HG03045 (cell line): Measurements from ENCODE around the gene NACC2.

Source experiments
- ATAC-seq: cut with Tn5 transposase; IDR thresholded peaks from one replicate; pipeline ENCODE4 v1.9.1; 2021; ENCODE audit warnings: mild to moderate bottlenecking, moderate library complexity; ENCODE audit not compliant: unreplicated experiment

NACC2 gene

GRCh38 chr9:135984072-135984710, 110.9 kb downstream of the NACC2 start:
- ATAC-seq = no peak

DNA sequence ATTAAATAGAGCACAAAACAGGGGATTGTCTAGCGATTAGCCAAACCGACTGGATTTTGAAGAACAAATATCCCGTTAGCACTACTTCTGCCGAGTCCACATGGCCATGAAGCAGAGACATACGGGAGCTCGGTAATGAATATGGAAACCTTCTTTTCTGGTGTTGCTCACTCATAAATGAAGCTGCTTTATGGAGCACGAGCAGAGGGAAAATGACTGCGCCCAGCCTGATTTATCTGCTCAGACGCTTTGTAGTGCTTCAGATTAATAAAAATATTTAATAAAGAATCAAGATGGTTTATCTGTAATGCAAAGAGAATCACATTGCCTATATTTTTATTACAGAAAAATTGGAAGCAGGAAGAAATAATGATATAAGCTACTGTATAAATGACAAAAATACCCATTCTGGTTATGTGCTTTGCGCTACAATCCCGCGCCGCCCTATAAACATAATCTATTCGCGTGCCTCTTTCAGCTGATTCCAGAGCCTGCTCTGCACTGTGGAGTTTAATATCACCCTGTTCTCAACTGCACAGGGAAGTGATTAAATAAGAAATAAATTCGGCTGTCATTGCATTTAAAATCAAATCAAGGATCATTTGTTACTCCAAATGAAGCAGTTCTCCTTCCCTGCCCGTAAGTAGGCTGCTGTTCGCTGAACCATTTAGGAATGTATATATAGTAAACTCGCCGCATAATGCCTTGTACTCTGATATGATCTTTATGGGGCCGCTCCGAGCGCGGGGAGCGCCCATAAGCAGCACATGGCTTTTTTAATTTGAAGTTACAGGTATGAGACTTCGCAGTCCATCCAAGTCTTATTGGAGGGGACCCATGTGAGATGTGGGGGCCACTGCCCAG, 111.6 kb downstream of the NACC2 start:
- no peak for ATAC-seq

DNA sequence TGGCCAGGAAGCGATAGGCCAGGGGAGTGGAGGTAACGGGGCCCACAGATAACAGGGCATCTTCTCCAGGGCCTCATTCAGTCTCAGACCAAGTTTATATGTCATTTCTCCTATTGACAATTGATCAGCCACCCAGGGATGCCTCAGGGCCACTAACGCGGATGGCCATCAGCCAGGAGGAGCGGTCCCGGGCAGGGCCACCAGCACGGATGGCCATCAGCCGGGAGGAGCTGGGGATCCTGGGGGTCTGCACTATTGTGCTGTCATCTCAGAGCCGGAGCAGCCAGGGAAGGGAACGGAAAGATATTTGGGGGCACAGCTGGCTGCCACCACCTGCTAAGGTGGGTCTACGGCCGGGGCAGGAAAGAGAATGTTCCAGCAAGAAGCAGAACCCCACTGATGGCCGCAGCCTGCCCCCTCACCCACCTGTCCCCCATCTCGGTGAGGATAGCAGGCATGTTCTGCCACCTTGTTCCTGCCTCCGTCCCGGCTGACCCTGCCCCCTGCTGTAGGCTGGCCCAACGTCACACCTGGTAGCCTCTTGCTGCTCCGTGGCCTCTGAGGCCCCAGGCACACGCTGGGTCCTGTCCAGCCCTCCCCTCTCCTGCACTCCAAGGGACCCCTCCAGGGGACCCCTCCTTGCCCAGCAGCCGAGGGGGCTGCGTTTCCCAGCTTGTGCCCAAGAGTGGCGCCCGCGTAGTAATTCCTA, 112.4 kb downstream of the NACC2 start:
- no peak for ATAC-seq

DNA sequence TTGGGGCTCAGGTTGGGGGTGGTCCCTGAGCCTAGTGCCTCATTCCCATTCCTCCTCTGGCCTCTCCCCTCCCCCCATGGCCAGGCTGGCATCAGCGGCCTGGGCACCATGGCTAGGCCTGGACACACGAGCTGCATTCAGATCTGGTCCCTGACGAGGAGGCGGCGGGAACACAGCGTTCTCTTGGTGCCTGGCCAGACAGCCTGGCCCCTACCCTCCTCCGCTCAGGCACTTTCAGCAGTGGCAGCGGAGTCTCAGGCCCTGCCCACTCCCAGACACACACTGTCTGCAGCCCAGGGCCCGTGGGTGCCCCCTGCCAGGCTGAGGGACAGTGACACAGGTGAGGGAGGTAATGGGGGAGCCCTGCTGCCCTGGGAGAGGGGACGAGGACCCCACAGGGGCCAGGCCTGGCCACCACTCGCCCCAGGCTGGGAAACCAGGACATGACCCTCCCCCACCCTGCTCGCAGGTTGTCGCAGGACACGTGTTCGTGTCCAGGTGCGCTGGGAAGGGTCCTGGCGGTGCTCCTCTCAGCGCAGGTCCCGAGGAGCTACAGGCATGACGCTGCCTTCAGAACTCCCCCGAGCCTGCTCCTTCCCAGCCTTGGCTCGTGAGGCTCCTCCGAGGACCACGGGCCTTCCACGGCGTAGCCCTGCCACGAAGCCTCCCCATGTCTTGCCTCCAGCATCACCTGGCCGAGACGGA, 114.0 kb downstream of the NACC2 start:
- no peak for ATAC-seq

GRCh38 chr9:135979547-135980166, 115.4 kb downstream of the NACC2 start:
- no peak for ATAC-seq

DNA sequence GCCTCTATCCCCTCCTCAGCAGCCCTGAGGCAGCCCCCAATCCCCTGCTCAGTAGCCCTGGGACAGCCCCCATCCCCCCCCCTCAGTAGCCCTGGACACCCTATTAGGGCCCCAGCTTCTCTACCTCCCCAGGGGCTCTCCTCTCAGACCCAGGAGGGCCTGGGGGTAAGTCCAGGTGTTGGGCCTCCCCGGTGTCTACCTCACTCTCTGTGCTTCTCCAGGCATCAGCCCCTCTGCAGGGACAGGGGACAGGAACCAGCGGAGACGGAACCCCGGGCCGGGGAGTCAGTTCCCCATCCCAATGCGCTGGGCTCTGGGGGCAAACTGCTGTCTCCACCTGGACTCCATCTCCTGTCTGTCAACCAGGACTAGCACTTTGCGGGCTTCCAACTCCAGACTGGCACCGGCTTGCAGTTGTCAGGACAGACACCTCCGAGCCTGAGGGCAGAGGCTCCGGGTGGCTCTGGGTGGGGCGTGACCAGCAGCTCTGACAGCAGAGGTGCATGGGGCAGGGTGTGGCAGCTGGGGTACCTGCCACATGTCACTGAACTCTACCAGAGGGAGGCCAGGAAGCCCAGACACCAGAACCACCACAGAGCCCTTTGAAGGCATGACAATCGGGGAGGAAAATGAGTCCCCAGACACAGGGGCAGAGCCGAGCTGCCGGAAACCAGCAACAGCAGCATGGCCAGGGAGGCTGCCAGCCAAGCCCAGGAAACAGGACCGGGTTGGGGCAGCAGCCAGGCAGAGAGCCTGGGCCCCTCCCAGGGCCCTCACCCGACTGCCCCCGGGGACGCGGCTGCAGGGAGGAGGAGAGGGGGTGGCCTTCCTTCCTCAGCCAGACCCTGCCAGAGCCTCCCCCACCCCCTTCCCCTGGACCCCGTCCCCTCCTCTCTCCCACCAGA, 116.2 kb downstream of the NACC2 start:
- ATAC-seq = no peak

- no peak for ATAC-seq
Measured at GRCh38 chr9:135976944-135977343, 118.1 kb downstream of the NACC2 start.

GRCh38 chr9:135976531-135976930, 118.6 kb downstream of the NACC2 start:
- ATAC-seq = no peak

GRCh38 chr9:135975834-135976233, 119.3 kb downstream of the NACC2 start:
- ATAC-seq = no peak

DNA sequence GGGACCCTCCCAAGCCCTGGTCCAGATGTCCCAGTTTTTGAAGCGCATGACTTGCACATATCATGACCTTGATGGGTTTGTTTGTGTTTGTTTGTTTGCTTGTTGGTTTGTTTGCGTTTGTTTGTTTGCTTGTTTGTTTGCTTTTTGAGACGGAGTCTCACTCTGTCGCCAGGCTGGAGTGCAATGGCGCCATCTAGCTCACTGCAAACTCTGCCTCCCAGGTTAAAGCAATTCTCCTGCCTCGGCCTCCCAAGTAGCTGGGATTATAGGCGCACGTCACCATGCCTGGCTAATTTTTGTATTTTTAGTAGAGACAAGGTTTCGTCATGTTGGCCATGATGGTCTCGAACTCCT, 120.9 kb downstream of the NACC2 start:
- no peak for ATAC-seq

DNA sequence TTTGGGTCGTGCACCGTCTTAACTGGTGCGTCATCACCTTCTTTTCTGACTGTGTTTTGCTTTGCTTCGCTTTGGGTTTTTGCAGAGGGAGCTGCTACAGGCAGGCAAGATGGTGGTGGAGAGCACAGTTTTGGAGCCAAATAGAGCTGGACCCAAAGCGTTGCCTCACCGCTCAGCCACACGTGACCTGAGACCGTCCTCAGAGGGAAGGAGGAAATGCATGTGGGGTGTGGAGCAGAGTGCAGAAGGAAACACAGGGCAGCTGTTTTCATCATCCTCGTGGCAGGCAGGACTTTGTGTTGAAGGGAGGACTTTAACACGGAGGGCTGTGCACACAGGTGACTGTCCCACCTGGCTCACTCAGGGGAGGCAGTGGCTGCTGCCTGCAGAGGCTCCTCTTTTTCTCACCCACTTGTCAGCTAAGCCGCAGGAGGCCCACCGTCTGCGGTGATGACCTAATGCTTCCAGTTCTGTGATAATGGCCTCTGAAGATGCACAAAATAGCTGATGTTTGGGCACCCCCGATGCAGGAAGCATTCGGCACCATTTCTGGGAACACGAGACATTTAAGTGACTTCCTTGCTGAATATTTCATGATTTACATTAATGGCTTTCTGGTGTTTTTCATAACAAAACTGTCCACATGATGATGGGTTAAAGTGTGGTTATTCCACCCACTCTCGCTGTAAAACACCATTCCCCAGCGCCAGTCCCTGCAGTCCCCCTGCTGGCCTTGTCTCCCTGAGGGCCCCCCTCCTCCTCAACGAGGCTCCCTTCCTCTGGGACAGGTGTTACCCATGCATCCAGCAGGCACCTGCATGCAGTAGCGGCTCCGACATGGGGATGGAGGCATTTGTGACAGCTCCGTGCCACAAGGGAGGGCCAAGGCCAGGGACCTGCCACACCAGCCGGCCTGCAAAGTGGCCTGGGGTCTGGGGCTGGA, 121.5 kb downstream of the NACC2 start:
- ATAC-seq = no peak

GRCh38 chr9:135971892-135972291, 123.2 kb downstream of the NACC2 start:
- no peak for ATAC-seq

DNA sequence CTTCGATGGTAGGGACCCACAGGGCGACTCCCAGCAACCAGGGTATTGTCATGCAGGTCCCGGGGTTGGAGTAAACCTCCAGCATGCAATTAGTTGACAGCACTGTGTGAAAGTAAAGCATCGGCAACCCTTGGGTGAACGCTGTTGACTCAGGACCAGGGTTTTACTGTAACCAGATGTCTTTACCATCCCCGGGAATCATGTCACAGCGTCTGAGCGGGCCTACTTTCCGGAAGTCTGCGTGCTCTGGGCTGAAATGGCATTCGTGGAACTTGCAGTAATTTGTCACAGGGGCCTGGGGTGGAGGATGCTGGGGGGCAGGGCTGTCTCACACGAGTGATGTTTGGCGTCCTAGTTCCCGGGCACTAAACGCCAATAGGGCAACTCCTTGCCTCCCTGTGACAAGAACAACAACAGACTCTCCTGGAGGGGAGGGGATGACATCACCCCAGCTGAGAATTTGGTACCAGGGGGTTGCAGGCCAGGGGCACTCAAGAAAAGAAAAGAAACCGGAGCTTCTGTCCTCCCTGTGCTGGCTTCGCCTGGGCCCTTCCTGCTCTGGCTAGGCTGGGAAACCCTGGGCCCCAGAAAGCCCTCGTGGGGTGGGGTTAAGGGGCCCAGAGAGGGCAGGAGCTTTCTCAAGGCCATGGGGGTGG, 123.8 kb downstream of the NACC2 start:
- ATAC-seq = no peak

DNA sequence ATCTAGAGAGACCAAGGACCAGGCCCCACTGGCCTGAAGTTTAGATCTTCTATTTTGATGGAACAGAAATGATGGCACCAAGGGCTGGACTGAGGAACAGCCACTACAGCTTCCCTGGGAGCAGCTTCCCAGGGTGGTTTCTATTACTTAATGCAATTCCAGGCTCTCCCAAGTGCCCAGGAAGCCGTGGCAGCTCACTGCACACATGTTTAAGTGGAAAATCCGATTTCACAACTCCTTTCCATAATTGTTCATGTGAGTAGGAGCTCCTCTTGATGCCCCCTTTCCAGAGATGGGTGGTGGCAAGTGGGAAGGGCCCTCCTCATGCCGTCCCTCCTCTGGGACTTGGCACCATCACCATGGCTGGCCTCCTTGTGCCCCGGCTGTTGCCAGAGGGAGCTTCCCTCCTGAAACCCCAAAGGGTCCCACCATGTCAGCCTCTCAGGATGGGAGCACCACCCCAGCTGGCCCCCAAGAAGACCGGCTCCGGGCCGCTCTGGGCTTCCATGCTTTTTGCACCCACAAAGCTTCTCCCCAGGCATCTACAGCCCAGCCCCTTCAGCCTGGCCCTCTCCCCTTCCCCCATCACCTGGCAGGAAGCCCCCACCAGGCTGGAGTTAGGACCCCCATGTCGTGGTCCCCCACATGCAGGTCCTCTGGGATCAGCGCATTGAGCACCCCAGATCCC, 124.8 kb downstream of the NACC2 start:
- no peak for ATAC-seq

- ATAC-seq = no peak
Measured at GRCh38 chr9:135969064-135969683, 125.9 kb downstream of the NACC2 start.

GRCh38 chr9:135968601-135969000, 126.5 kb downstream of the NACC2 start:
- no peak for ATAC-seq

- ATAC-seq = no peak
Measured at GRCh38 chr9:135968083-135968476, 127.0 kb downstream of the NACC2 start.
